T-cell (primary cell): Measurements from ENCODE around the gene MRPS15. TPM values are rescaled to one million over a fixed set of nuclear protein-coding genes. Genes with fewer than 3 reads are reported as not detected.
"Not testable (repeated sequence)": the region's sequence is repeated elsewhere in the genome, so short reads cannot be mapped to it uniquely, and the experiment has no call there.

Source experiments
- ATAC-seq, 4 experiments: fragments of 200-7000 bp in 3 of 4; fragments of 150-1000 bp in 1 of 4; cut with Tn5 transposase; replicated peaks in 1 of 4; 1 replicate in 3 of 4; 2 replicates in 1 of 4; pipeline ENCODE4 v1.10.0; 2021; ENCODE audit warnings: moderate library complexity in 3 of 4, mild to moderate bottlenecking in 2 of 4, moderate number of reproducible peaks in 1 of 4
- CTCF ChIA-PET, 2 donors: fragments of 300-600 bp; sonication (Branson Sonifier 250); formaldehyde crosslinking; loops; one replicate each; lab custom pipeline; 2022; ENCODE audit warnings: antibody characterized with exemption in 2 of 2; lab: Charles Lee
- POLR2A ChIA-PET, 2 donors: fragments of 300-600 bp; sonication (Branson Sonifier 250); formaldehyde crosslinking; loops; one replicate each; lab custom pipeline; 2022; ENCODE audit warnings: antibody characterized with exemption in 2 of 2; lab: Charles Lee
- DNase-seq, 35 experiments: peaks; one replicate each; pipeline versions ENCODE4 v3.0.0 to v3.0.0-alpha.2; 2013 to 2023
- H3K27ac ChIP-seq: one replicate; pipeline ENCODE4 v1.5.1; 2013; ENCODE audit warnings: low read length
- H3K27me3 ChIP-seq, 2 experiments: replicated peaks in 1 of 2; 1 replicate in 1 of 2; 2 replicates in 1 of 2; pipeline versions ENCODE4 v1.6.1 to v1.7.0; 2013; ENCODE audit warnings: low read length in 1 of 2, mixed read lengths in 1 of 2; ENCODE audit not compliant: control insufficient read depth in 2 of 2, insufficient read depth in 2 of 2; ENCODE audit errors: extremely low read depth in 1 of 2
- H3K36me3 ChIP-seq, 2 donors: 1 replicate in 1 of 2; 2 replicates in 1 of 2; pipeline versions ENCODE4 v1.6.1 to v1.7.0; 2013; ENCODE audit warnings: low read length in 1 of 2; ENCODE audit not compliant: control insufficient read depth in 2 of 2, insufficient read depth in 1 of 2; ENCODE audit errors: extremely low read depth in 1 of 2
- H3K4me1 ChIP-seq, 2 experiments: 1 replicate in 1 of 2; 2 replicates in 1 of 2; pipeline versions ENCODE4 v1.6.1 to v1.7.0; 2013; ENCODE audit warnings: low read length in 2 of 2, mixed read lengths in 1 of 2; ENCODE audit not compliant: insufficient read depth in 2 of 2, control insufficient read depth in 1 of 2; ENCODE audit errors: extremely low read depth in 1 of 2
- H3K4me3 ChIP-seq, 2 donors: 1 replicate in 1 of 2; 2 replicates in 1 of 2; pipeline versions ENCODE4 v1.5.1 to v1.7.0; 2013; ENCODE audit warnings: mild to moderate bottlenecking in 2 of 2, low read length in 1 of 2, moderate library complexity in 1 of 2; ENCODE audit not compliant: control insufficient read depth in 1 of 2; ENCODE audit errors: extremely low read depth in 1 of 2
- H3K9me3 ChIP-seq: 2 replicates; pipeline ENCODE4 v1.7.0; 2013
- H3K27ac Mint-ChIP-seq, 2 donors: one replicate each; pipeline ENCODE4 v1.8.0; 2020 to 2021; ENCODE audit warnings: mild to moderate bottlenecking in 2 of 2, mixed read lengths in 2 of 2
- H3K27me3 Mint-ChIP-seq, 2 donors: one replicate each; pipeline ENCODE4 v1.8.0; 2021 to 2022; ENCODE audit warnings: mixed read lengths in 2 of 2
- H3K36me3 Mint-ChIP-seq: one replicate; pipeline ENCODE4 v1.8.0; 2021; ENCODE audit warnings: mixed read lengths
- H3K4me1 Mint-ChIP-seq, 3 donors: one replicate each; pipeline ENCODE4 v1.8.0; 2020 to 2022; ENCODE audit warnings: mixed read lengths in 3 of 3, mild to moderate bottlenecking in 1 of 3
- H3K4me3 Mint-ChIP-seq, 3 donors: one replicate each; pipeline ENCODE4 v1.8.0; 2020 to 2022; ENCODE audit warnings: mild to moderate bottlenecking in 3 of 3, mixed read lengths in 3 of 3, moderate library complexity in 3 of 3
- H3K9me3 Mint-ChIP-seq, 3 donors: one replicate each; pipeline ENCODE4 v1.8.0; 2020 to 2022; ENCODE audit warnings: mixed read lengths in 3 of 3
- WGBS: methylation state at CpG from one replicate; pipeline ENCODE4 v1.1.5; 2013; ENCODE audit warnings: missing lambda C conversion rate; ENCODE audit not compliant: insufficient coverage; 5-methylcytosine and 5-hydroxymethylcytosine counted together
- total RNA-seq, 35 experiments: library from RNA in 6 of 35; stranded (reverse) in 6 of 35; fragments of 120-200 nt in 1 of 35; gene quantifications; one replicate each; pipeline versions ENCODE4 v1.2.1 to v1.2.4 and lab custom pipeline; 2013 to 2026

MRPS15 gene
- total RNA-seq, 5 donors from 2014 or later (not counting 1 experiment from before 2014, with no cell fraction given) = 25.7 to 37.3 (median 34.9) TPM

- H3K9me3 Mint-ChIP-seq = no peaks in the 10 kb centered on the region
- ChIA-PET CTCF (no interaction called here), POLR2A (no interaction called here)
- no peaks in the 10 kb centered on the region for H3K9me3 ChIP-seq
- no peaks in the 10 kb centered on the region for H3K4me1 Mint-ChIP-seq
- no peak overlapping the region for H3K4me3 ChIP-seq
- no peak overlapping the region for H3K4me3 Mint-ChIP-seq
- no peak overlapping the region for H3K27ac Mint-ChIP-seq
- peaks cover 0 to 33% of the 10 kb centered on the region in 2 experiments for H3K27me3 ChIP-seq
- H3K36me3 Mint-ChIP-seq = no peaks in the 10 kb centered on the region
- no peak overlapping the region for H3K27ac ChIP-seq
- ATAC-seq (no peak), DNase-seq (no peak)
- peaks cover 19 to 42% of the 10 kb centered on the region in 2 donors for H3K27me3 Mint-ChIP-seq
- no peaks in the 10 kb centered on the region for H3K4me1 ChIP-seq
- H3K36me3 ChIP-seq = no peaks in the 10 kb centered on the region
- 79% methylated on average over 2 of the region's 5 CpGs for WGBS
These were observed 42.2 kb upstream of the MRPS15 start for GRCh38 chr1:36506276-36506920.

DNA sequence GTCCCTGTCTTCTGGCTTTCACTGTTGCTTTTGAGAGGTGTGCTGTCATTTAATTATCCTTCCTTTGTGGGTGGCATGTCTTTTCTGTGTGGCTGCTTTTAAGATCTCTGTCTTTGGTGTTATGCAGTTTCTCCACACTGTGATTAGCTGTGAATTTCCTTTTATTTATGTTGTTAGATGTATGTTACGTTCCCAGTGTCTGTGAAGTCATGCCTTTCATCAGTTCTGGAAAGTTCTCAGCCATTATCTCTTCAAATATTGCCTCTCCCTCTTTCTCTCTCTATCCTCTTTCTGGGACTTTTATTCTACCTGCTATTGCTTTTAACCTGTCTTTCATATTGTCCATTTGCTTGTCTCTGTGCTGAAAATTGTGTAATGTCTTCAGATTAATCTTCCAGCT, 39.5 kb upstream of the MRPS15 start:
- Mint-ChIP-seq H3K36me3 (no peaks in the 10 kb centered on the region), H3K4me1 (no peaks in the 10 kb centered on the region), H3K9me3 (no peaks in the 10 kb centered on the region), H3K4me3 (no peak overlapping the region), H3K27me3 (peaks cover 15 to 34% of the 10 kb centered on the region in 2 donors), H3K27ac (no peak overlapping the region)
- H3K4me3 ChIP-seq = no peak overlapping the region
- ATAC-seq (no peak), DNase-seq (no peak)
- no peaks in the 10 kb centered on the region for H3K9me3 ChIP-seq
- WGBS = no CpG with 5 or more reads among the region's 1 CpG
- no peak overlapping the region for H3K27ac ChIP-seq
- peaks cover 0 to 24% of the 10 kb centered on the region in 2 experiments for H3K27me3 ChIP-seq
- no peaks in the 10 kb centered on the region for H3K4me1 ChIP-seq
- ChIA-PET CTCF (no interaction called here), POLR2A (no interaction called here)
- no peaks in the 10 kb centered on the region for H3K36me3 ChIP-seq

DNA sequence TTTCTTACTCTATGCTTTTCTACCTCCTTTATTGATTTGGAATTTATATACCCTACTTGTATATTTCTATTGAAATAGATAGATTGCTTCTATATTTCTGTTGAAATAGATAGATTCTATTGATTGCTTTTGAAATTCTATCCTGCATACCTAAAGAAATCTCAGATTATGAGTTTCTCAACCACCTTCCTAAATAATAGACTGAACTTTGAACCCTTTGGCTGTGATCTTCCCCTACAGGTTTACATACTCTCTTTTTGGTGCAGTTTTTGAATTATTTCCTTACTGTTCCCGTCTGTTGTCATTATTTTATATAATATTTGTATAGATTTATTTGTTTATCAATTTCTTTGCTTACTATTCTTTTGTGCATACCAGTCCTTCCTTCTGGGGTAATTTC, 39.0 kb upstream of the MRPS15 start:
- H3K4me3 Mint-ChIP-seq = no peak overlapping the region
- no peaks in the 10 kb centered on the region for H3K9me3 ChIP-seq
- no peak overlapping the region for H3K27ac Mint-ChIP-seq
- ATAC-seq (no peak), DNase-seq (no peak)
- peaks cover 15 to 29% of the 10 kb centered on the region in 2 donors for H3K27me3 Mint-ChIP-seq
- H3K27ac ChIP-seq = no peak overlapping the region
- H3K27me3 ChIP-seq = peaks cover 0 to 20% of the 10 kb centered on the region in 2 experiments
- ChIA-PET CTCF (no interaction called here), POLR2A (no interaction called here)
- no peaks in the 10 kb centered on the region for H3K36me3 Mint-ChIP-seq
- WGBS = no CpG with 5 or more reads among the region's 1 CpG
- H3K4me1 Mint-ChIP-seq = no peaks in the 10 kb centered on the region
- no peaks in the 10 kb centered on the region for H3K4me1 ChIP-seq
- no peaks in the 10 kb centered on the region for H3K9me3 Mint-ChIP-seq
- no peak overlapping the region for H3K4me3 ChIP-seq
- H3K36me3 ChIP-seq = no peaks in the 10 kb centered on the region

DNA sequence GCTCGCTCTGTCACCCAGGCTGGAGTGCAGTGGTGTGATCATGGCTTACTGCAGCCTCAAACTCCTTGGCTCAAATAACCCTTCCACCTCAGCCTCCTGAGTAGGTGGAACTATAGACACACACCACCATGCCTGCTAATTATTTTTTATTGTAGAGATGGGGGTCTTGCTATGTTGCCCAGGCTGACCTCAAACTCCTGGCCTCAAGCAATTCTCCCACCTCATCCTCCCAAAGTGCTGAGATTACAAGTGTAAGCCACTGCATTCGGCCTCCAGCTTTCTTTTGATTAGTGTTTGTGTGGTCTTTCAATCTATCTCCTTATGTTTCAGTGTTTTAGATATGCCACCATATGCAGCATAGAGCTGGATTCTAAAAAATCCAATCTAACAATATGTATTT, 38.4 kb upstream of the MRPS15 start:
- no peak overlapping the region for H3K27ac Mint-ChIP-seq
- H3K9me3 Mint-ChIP-seq = no peaks in the 10 kb centered on the region
- Histone ChIP-seq H3K4me1 (no peaks in the 10 kb centered on the region), H3K27ac (no peak overlapping the region), H3K9me3 (no peaks in the 10 kb centered on the region), H3K36me3 (no peaks in the 10 kb centered on the region), H3K4me3 (no peak overlapping the region), H3K27me3 (peaks cover 0 to 14% of the 10 kb centered on the region in 2 experiments)
- ATAC-seq (no peak), DNase-seq (no peak)
- peaks cover 13 to 26% of the 10 kb centered on the region in 2 donors for H3K27me3 Mint-ChIP-seq
- no peaks in the 10 kb centered on the region for H3K4me1 Mint-ChIP-seq
- no peaks in the 10 kb centered on the region for H3K36me3 Mint-ChIP-seq
- POLR2A ChIA-PET = no interaction called here
- H3K4me3 Mint-ChIP-seq = no peak overlapping the region
- CTCF ChIA-PET = no interaction called here
- no CpG with 5 or more reads among the region's 2 CpGs for WGBS

DNA sequence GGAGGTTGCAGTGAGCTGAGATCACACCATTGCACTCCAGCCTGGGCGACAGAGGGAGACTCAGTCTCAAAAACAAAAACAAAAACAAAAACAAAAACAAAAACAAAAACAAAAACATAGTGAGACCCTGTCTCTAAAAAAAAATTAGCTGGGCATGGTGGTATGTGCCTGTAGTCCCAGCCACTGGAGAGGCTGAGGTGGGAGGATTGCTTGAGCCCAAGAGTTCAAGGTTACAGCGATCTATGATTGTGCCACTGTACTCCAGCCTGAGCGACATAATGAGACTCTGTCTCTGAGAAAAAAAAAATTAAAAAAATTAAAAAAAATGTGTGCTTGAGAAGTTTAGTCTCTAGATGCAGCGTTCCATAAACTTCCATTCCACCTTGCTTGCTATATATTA, 37.7 kb upstream of the MRPS15 start:
- H3K9me3 ChIP-seq, DNase-seq, H3K4me3 ChIP-seq, H3K27ac ChIP-seq, POLR2A ChIA-PET, H3K36me3 Mint-ChIP-seq, ATAC-seq, H3K36me3 ChIP-seq, H3K9me3 Mint-ChIP-seq, CTCF ChIA-PET, H3K4me1 Mint-ChIP-seq, H3K4me3 Mint-ChIP-seq, H3K27me3 ChIP-seq, H3K4me1 ChIP-seq, H3K27ac Mint-ChIP-seq: not testable (repeated sequence)
- no CpG with 5 or more reads among the region's 4 CpGs for WGBS
- H3K27me3 Mint-ChIP-seq = peaks cover 6 to 20% of the 10 kb centered on the region in 2 donors

- CTCF ChIA-PET = no interaction called here
- H3K9me3 Mint-ChIP-seq = no peaks in the 10 kb centered on the region
- H3K36me3 ChIP-seq = no peaks in the 10 kb centered on the region
- ATAC-seq (no peak), DNase-seq (no peak)
- no CpG with 5 or more reads among the region's 2 CpGs for WGBS
- POLR2A ChIA-PET = no interaction called here
- no peak overlapping the region for H3K27ac ChIP-seq
- H3K4me1 Mint-ChIP-seq = no peaks in the 10 kb centered on the region
- H3K4me3 ChIP-seq = no peak overlapping the region
- peaks cover 0 to 11% of the 10 kb centered on the region in 2 donors for H3K27me3 Mint-ChIP-seq
- no peak overlapping the region for H3K4me3 Mint-ChIP-seq
- H3K36me3 Mint-ChIP-seq = no peaks in the 10 kb centered on the region
- H3K27ac Mint-ChIP-seq = no peak overlapping the region
- no peaks in the 10 kb centered on the region for H3K9me3 ChIP-seq
- no peaks in the 10 kb centered on the region for H3K4me1 ChIP-seq
- peaks cover 0 to 11% of the 10 kb centered on the region in 2 experiments for H3K27me3 ChIP-seq
These were observed 33.0 kb upstream of the MRPS15 start for GRCh38 chr1:36497207-36497606.

DNA sequence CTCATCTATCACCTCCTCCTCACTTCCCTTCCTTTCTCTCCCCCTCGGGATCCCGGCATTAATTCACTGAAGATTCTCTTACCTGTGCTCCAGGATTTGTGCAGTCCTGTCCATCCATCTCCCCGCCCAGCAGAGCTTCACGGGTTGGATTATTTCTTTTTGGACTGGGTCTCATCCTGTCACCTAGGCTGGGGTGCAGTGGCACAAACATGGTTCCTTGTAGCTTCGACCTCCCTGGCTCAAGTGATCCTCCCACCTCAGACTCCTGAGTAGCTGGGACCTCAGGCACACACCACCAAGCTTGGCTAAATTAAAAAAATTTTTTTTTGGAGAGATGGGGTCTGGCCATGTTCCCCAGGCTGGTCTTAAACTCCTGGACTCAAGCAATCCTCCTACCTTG, 30.8 kb upstream of the MRPS15 start:
- no peaks in the 10 kb centered on the region for H3K36me3 ChIP-seq
- no peak overlapping the region for H3K27ac Mint-ChIP-seq
- H3K4me1 ChIP-seq = no peaks in the 10 kb centered on the region
- peaks cover 0 to 13% of the 10 kb centered on the region in 2 donors for H3K27me3 Mint-ChIP-seq
- no peak overlapping the region for H3K27ac ChIP-seq
- CTCF ChIA-PET = no interaction called here
- H3K4me3 ChIP-seq = no peak overlapping the region
- H3K36me3 Mint-ChIP-seq = no peaks in the 10 kb centered on the region
- no peak for DNase-seq
- no peak for ATAC-seq
- H3K9me3 Mint-ChIP-seq = no peaks in the 10 kb centered on the region
- no peaks in the 10 kb centered on the region for H3K4me1 Mint-ChIP-seq
- H3K4me3 Mint-ChIP-seq = no peak overlapping the region
- WGBS = 83% methylated on average over 4 of the region's 5 CpGs
- H3K27me3 ChIP-seq = peaks cover 0 to 11% of the 10 kb centered on the region in 2 experiments
- H3K9me3 ChIP-seq = no peaks in the 10 kb centered on the region
- POLR2A ChIA-PET = no interaction called here
